ENCODE measurements around the gene ABO. TPM values are rescaled to one million over a fixed set of nuclear protein-coding genes. Genes with fewer than 3 reads are reported as not detected.
"Not testable (repeated sequence)": the region's sequence is repeated elsewhere in the genome, so short reads cannot be mapped to it uniquely, and the experiment has no call there.

The ABO gene
- total RNA-seq, 1 donor from 2014 or later: 16.3 TPM

DNA sequence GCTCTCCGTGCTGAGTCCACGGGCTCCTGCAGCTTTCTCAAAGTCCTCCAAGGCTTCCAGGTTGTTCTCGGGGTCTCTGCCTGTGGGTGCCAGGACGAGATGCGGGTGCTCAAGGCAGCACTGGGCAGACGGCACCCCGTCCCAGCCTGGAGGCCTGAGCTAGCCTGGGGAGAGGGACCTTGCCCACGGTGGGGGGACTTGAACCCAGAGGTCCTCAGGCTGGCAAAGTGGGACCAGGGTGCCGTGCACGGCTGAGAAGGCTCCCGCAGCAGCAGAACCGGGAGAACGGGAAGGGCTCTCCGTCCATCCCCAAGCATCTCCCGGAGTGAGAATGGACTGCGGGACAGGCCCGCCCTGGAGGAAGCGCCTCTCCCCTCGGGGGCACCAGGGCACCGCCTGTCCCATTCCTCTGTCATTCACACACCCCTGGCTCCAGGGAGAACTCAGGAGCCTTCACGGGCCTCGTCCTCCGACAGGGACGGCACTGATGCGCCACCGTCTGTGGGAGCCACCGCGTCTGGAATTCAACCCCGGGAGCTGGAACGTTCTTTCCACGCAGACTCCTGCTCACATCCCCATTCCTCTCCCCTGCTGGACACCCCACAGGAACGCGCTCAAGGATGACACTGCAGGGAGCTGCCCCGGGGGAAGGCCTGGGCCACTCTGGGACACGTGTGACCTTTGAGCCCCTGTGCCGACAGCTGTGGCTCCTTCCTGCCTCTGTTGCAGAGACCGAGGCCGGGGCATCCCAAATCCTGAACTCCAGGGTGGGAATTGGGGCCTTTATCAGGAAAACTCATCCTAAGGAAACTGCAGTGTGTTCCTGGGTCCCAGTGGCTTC lies 49.6 kb downstream of the ABO start:
- no peak for DNase-seq (ENCODE audit: low spot score)

GRCh38 chr9:133224762-133225161 lies 50.2 kb downstream of the ABO start:
- DNase-seq (ENCODE audit: low spot score): no peak

DNA sequence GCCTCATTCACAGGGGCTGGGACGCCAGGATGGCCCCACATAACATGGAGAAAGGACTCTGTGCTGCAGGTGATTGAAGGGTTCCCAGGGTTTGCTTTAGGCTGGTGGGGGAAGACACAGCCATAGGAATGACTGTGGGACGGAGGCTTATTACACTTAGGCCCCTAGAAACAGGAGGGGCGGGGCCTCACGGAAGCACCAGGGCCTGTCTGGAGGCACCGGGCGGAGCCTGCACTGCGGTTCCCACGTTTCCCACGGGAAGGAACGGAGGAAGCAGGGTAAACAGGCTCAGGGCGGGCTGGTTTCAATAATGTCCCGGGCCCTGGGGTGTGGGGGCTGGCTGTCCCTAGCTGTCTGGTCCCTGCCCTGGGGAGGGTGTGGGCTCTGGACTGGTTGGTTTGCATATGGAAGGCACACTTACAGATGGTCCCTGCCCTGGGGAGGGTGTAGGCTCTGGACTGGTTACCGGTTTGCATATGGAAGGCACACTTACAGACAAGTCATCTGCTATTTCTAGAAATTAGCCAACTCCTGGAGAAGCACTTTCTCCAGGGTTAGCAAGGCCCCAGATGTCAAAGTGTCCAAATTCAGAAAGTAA lies 51.7 kb downstream of the ABO start:
- DNase-seq (ENCODE audit: low spot score): not testable (repeated sequence)

GRCh38 chr9:133221994-133222393 lies 53.0 kb downstream of the ABO start:
- not testable (repeated sequence) for DNase-seq (ENCODE audit: low spot score)

- no peak for DNase-seq (ENCODE audit: low spot score)
These were observed 53.7 kb downstream of the ABO start for GRCh38 chr9:133221177-133221809.

DNA sequence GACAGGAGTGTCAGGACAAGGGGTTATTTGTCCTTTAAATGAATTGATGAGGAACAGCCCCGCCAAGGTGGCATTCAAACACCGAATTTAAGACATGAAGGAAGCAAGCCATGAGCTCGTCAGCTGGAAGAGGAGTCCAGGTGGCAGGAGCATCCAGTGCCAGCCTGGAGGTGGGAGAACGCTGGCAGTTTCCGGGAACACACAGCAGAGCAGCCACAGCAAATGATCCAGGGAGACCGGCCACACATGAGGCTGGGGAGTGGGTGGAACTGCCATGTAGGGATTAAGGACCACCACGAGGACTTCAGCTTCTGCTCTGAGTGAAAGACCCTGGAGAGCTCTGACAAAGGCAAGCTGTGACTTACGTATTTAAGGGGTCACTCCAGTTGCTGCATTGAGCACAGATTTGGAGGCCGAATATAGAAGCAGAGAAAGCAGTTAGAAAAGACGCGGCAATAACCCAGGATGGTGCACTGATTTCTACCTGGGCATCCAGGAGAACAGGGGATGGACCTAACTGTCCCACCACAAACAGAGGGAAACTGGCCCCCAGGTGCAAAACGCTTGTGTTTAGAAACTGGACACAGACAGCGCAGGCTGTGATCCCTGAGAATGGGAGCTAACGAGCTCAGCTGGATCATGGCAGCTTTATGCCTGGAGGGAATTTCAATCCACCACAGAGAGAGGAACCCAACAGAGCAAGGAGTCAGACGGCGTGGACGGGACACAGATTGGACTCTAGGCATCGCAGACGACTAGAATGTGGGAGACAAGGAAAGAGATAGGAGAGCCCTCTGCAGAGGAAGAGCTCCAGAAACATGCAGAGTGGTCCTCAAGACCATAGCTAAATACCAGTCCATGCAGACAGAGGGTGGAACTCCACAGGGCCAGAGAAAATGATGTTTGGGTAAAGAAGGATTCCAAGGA lies 56.7 kb downstream of the ABO start:
- DNase-seq (ENCODE audit: low spot score): not testable (repeated sequence)

- not testable (repeated sequence) for DNase-seq (ENCODE audit: low spot score)
These were observed 57.5 kb downstream of the ABO start for GRCh38 chr9:133217333-133217988.

DNA sequence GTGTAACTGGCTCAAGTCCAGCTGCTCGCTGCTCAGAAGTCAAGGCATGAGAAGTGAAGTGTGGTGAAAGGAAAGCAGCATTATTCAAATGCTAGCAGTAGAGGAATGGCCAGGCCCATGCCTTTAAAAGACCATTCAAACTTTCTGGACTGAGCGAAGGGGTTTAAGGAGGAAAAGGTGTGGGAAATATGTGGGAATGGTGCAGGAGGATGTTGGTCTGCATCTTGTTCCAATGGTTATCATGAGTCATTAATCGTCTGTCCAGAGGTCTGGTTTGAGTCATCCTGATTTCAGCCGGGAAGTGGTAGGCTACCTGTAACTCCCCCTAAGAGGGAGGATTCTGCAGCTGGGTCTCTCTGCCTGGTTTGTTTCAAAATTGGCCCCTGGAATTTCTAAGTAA lies 60.7 kb downstream of the ABO start:
- not testable (repeated sequence) for DNase-seq (ENCODE audit: low spot score)

GRCh38 chr9:133210609-133211008 lies 64.4 kb downstream of the ABO start:
- no peak for DNase-seq (ENCODE audit: low spot score)

DNA sequence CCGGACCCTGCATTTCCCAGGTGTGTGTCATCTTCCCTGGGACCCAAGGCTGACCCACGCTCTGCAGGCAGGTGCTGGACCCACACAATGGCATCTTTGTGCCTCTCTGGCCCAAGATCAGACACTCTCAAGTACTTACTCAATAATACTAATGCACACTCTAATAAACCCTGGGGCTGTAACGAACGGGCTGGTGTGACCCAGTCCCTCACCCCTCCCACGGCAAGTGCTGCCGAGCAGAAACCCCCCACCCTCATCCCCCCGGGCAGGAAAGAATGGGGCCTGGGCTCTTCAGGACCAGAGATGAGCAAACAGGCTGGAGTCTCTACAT lies 64.8 kb downstream of the ABO start:
- no peak for DNase-seq (ENCODE audit: low spot score)

DNA sequence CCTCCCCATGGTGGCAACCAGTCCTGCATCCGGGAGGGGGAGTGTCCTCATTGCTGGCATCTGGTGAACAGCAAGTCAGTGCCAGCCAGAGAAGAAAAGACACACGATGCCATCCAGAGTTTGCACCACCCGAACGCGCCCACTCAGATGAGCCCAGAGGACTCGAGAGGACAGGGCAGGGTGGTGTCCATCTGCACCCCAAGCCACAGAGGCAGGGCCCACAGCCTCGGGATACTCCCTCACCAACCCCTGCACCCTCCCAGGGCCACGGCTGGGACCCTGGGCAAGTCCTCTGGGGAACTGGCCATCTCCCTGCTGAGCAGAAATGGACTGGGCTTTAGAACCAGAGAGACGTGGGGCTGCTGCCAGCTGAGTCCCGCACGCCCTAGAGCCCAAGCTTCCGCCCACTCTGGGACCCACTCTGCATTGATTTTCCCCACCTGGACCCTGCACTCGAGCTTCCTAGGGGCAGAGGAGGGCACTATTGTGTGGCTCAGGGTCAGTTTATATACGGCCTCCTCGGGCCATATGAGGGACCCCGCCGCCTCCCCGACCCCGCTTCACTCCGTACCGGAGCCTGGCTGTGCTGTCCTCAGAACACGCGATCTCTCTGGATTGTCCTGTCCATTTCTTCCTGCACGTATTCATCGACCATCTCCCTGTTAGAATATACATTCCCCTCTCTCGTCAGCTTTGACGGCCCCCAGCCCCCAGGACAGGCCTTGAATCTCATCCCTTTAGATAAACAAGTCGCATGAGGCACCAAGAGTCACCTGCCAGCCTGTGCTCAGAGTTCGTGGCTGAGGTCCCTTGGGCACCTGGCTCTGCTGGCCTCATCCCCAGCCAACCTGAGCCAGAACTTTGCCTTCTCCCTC lies 65.4 kb downstream of the ABO start:
- not testable (repeated sequence) for DNase-seq (ENCODE audit: low spot score)

- not testable (repeated sequence) for DNase-seq (ENCODE audit: low spot score)
These were observed 66.1 kb downstream of the ABO start, which contains the start of gene OBP2B for GRCh38 chr9:133208880-133209300. Gene OBP2B, minus strand, starts transcription at chr9:133209250. Its CDS starts 51 bp downstream, at chr9:133209199.

GRCh38 chr9:133208171-133208879 lies 66.7 kb downstream of the ABO start:
- not testable (repeated sequence) for DNase-seq (ENCODE audit: low spot score)

DNA sequence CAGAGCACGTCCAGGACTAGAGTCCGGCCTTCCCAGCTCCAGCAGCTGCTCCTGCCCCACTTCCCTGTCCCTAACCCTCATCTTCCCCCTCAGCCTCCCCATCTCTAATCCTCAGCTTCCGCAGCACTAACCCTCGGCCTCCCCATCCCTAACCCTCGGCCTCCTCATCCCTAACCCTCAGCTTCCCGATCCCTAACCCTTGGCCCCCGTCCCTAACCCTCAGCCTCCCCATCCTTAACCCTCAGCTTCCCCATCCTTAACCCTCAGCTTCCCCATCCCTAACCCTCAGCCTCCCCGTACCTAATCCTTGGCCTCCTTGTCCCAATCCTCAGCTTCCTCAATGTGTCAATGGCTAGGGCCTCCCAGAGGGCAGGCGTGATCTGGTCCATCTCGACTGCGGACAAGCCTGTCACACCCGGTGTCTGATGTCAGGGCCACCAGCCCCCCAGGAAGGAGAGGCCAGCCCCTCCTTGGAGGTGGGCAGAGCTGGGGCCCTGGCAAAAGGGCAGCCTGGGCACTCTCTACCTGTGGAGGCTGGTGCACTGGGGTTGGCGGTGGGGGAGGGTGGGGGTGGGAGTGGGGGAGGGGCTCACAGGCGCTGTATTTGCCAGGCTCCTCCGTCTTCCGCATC lies 67.3 kb downstream of the ABO start:
- no peak for DNase-seq (ENCODE audit: low spot score)

- no peak for DNase-seq (ENCODE audit: low spot score)
These were observed 67.9 kb downstream of the ABO start for GRCh38 chr9:133207021-133207531.

GRCh38 chr9:133205996-133206931 lies 68.7 kb downstream of the ABO start:
- DNase-seq (ENCODE audit: low spot score): no peak

DNA sequence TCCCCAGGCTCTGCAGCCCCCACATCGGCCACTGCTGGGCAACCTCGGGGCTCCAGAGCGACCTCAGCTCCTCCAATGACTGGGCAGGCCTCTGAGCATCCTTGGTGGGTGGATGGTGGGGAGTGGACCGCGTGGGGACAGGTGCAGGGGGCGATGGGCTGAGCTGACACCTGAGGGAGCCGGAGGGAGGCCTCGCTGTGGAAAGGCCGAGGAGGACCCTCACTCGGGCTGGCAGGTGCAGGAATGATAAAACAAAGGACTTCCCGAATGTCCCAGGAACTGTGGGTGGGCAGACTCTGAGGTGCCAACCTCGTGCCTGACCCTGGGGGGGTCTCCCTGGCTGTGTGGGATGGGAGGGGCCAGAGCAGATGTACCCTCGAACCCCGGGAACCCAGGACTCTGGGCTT lies 69.5 kb downstream of the ABO start:
- DNase-seq (ENCODE audit: low spot score): not testable (repeated sequence)
